Loucy (cell line): ENCODE data around the gene STIL.

Source experiments
- CTCF ChIP-seq: fragments of 200-600 bp; sonication (generic); conservative IDR thresholded peaks from 2 replicates; pipeline ENCODE4 v1.5.1; 2014; ENCODE audit warnings: mild to moderate bottlenecking, antibody characterized with exemption, low read length
- EZH2phosphoT487 ChIP-seq: fragments of 200-600 bp; IDR thresholded peaks from 2 replicates; pipeline ENCODE4 v1.6.1; 2018; ENCODE audit warnings: antibody characterized with exemption, mild to moderate bottlenecking, moderate library complexity, borderline replicate concordance

GRCh38 chr1:47330212-47330611 lies 16.3 kb upstream of the STIL start:
- TF ChIP-seq CTCF (no peak), EZH2phosphoT487 (no peak)
